Caco-2 (cell line): ENCODE data around the gene TIAM1. TPM values are rescaled to one million over a fixed set of nuclear protein-coding genes. Genes with fewer than 3 reads are reported as not detected.

Experiments used
- BruUV-seq: library from RNA; stranded (reverse); fragments of 400-500 nt; replicated peaks from 2 replicates; lab custom pipeline; 2021; lab: Mats Ljungman, UMichigan
- CTCF ChIA-PET: fragments of 300-600 bp; sonication (Branson Sonifier 250); formaldehyde crosslinking; loops from one replicate; lab custom pipeline; 2022; ENCODE audit warnings: antibody characterized with exemption; lab: Charles Lee
- POLR2A ChIA-PET: fragments of 300-600 bp; sonication (Branson Sonifier 250); formaldehyde crosslinking; loops from one replicate; lab custom pipeline; 2022; ENCODE audit warnings: antibody characterized with exemption; lab: Charles Lee
- DNase-seq, 2 experiments: peaks; one replicate each; pipeline versions ENCODE4 v3.0.0 to v3.0.0-alpha.2; 2020 to 2022
- H3K27me3 ChIP-seq: replicated peaks from 2 replicates; pipeline ENCODE4 v1.6.0; 2011; ENCODE audit warnings: low read length; ENCODE audit not compliant: control insufficient read depth, insufficient read depth
- H3K36me3 ChIP-seq: 2 replicates; pipeline ENCODE4 v1.5.1; 2011; ENCODE audit warnings: low read length; ENCODE audit not compliant: control insufficient read depth, insufficient read depth
- H3K4me1 ChIP-seq: fragments of 250-450 bp; sonication (Bioruptor Pico); 2 replicates; pipeline ENCODE4 v1.5.1; 2020; ENCODE audit warnings: mild to moderate bottlenecking
- H3K4me3 ChIP-seq: 2 replicates; pipeline ENCODE4 v1.5.1; 2011; ENCODE audit warnings: low read depth, mild to moderate bottlenecking, control low read depth, low read length
- H3K9me3 ChIP-seq: fragments of 250-450 bp; sonication (Bioruptor Pico); 2 replicates; pipeline ENCODE4 v1.5.1; 2020; ENCODE audit warnings: mild to moderate bottlenecking, moderate library complexity
- H3K27ac Mint-ChIP-seq: one replicate; pipeline ENCODE4 v1.8.0; 2022; ENCODE audit warnings: mixed read lengths; ENCODE audit not compliant: unreplicated experiment
- H3K27me3 Mint-ChIP-seq: one replicate; pipeline ENCODE4 v1.8.0; 2022; ENCODE audit warnings: mixed read lengths; ENCODE audit not compliant: insufficient read depth, unreplicated experiment
- H3K36me3 Mint-ChIP-seq: one replicate; pipeline ENCODE4 v1.8.0; 2022; ENCODE audit warnings: mild to moderate bottlenecking, mixed read lengths; ENCODE audit not compliant: insufficient read depth, unreplicated experiment
- H3K4me1 Mint-ChIP-seq: one replicate; pipeline ENCODE4 v1.8.0; 2022; ENCODE audit warnings: low read depth, mixed read lengths; ENCODE audit not compliant: unreplicated experiment
- H3K4me3 Mint-ChIP-seq: one replicate; pipeline ENCODE4 v1.8.0; 2022; ENCODE audit warnings: mild to moderate bottlenecking, moderate library complexity, mixed read lengths; ENCODE audit not compliant: unreplicated experiment
- H3K9me3 Mint-ChIP-seq: one replicate; pipeline ENCODE4 v1.8.0; 2022; ENCODE audit warnings: mixed read lengths; ENCODE audit not compliant: unreplicated experiment
- CTCF ChIP-seq, 2 experiments: fragments of 200-600 bp in 1 of 2; IDR thresholded peaks; 1 replicate in 1 of 2; 2 replicates in 1 of 2; pipeline versions ENCODE4 v1.5.1 to v1.8.0; 2011 to 2022; ENCODE audit warnings: antibody characterized with exemption in 1 of 2, control low read depth in 1 of 2, inconsistent platforms in 1 of 2, low read depth in 1 of 2, low read length in 1 of 2, mild to moderate bottlenecking in 1 of 2, moderate library complexity in 1 of 2; ENCODE audit not compliant: insufficient read depth in 1 of 2, severe bottlenecking in 1 of 2, unreplicated experiment in 1 of 2
- intact Hi-C: fragments of 100-400 bp; cut with micrococcal nuclease; formaldehyde crosslinking; loops from one replicate; pipeline ENCODE4 v1.10.0; 2022; ENCODE audit not compliant: unreplicated experiment
- total RNA-seq: library from RNA; stranded (reverse); gene quantifications from 2 replicates; pipeline ENCODE4 v1.2.3, GENCODE V29; 2022

Gene TIAM1
- total RNA-seq, 1 experiment from 2014 or later: 5.2 TPM

DNA sequence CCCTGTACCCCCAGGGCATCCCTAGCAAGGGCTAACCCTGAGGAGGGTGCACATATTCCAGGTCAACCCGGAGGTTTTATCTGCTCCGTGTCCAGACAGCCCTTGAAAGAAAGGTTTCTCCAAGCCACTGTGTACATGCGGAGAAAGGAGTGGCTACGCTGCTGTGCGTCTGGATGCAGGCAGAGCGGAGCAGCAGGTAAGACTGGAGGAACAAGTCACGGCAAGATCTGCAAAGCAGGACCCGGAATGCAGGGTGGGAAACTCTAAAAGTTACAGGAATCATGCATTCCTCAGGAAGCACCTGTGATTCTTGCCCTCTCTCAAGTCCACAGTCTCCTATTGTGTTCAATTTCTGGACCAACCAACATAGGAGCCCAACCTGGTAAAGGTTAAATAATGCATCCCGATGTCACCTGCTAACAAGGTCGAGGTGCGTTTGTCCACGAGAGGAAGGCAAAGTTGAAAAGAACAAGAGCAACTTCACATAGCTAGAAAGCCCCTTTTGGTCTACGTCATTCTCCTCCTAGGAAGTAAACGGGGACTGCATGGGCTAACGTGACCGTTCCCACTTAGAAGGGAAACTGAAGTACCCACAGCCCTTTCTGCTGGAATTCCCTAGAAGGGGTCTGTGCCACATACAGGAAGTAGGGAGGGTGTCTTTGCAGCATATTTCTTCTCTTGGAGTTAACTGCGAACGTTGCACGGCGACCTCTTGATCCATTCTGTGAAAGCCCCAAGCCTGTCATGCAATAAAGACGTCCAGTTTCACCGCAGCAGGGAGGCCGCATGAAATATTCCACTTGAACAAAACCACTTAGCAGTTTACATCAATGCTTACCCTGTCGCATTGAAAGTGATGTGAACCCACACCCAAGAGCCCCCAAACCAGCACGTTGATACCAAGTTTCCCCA is 5.8 kb downstream of the TIAM1 start:
- POLR2A ChIA-PET: no interaction called here
- no peaks in the 10 kb centered on the region for H3K36me3 Mint-ChIP-seq
- CTCF ChIA-PET: no interaction called here
- Histone ChIP-seq H3K9me3 (no peaks in the 10 kb centered on the region), H3K36me3 (no peaks in the 10 kb centered on the region), H3K4me1 (no peaks in the 10 kb centered on the region), H3K4me3 (no peak overlapping the region), H3K27me3 (no peaks in the 10 kb centered on the region)
- intact Hi-C loops: no loop called here
- no peaks in the 10 kb centered on the region for H3K9me3 Mint-ChIP-seq
- no peak overlapping the region for H3K27ac Mint-ChIP-seq
- H3K27me3 Mint-ChIP-seq: no peaks in the 10 kb centered on the region
- no peak overlapping the region for H3K4me3 Mint-ChIP-seq
- DNase-seq: no peak
- BruUV-seq: no TSS peak
- H3K4me1 Mint-ChIP-seq: no peaks in the 10 kb centered on the region
- no peak for TF ChIP-seq CTCF (IDR thresholded peaks at IDR 0.05; ENCODE audit: insufficient read depth in 1 of 2, low read depth in 1 of 2, low read length in 1 of 2, severe bottlenecking in 1 of 2, unreplicated experiment in 1 of 2)

DNA sequence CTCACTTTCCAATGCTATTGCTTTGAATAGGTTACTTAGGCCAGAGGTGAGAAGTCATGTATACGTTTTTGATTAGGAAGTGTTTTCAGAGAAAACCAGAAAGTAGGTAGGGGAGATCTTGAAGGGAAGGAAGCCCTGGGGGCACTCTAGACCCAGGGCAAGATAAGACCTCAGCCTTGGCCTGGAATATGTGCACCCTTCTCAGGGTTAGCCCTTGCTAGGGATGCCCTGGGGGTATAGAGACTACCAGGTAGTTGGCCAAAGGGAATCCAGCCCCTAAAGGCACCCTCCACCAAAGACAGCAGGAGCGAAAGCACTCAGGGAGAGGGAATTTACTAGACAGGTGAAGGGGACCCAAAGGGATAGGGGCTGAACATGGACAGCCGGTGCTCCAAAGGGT is 7.0 kb downstream of the TIAM1 start:
- Histone ChIP-seq H3K4me1 (no peaks in the 10 kb centered on the region), H3K4me3 (no peak overlapping the region), H3K9me3 (no peaks in the 10 kb centered on the region), H3K27me3 (no peaks in the 10 kb centered on the region), H3K36me3 (no peaks in the 10 kb centered on the region)
- no peak for TF ChIP-seq CTCF (IDR thresholded peaks at IDR 0.05; ENCODE audit: insufficient read depth in 1 of 2, low read depth in 1 of 2, low read length in 1 of 2, severe bottlenecking in 1 of 2, unreplicated experiment in 1 of 2)
- no peak overlapping the region for H3K4me3 Mint-ChIP-seq
- no TSS peak for BruUV-seq
- DNase-seq: no peak
- H3K9me3 Mint-ChIP-seq: no peaks in the 10 kb centered on the region
- H3K27ac Mint-ChIP-seq: no peak overlapping the region
- ChIA-PET CTCF (no interaction called here), POLR2A (no interaction called here)
- H3K27me3 Mint-ChIP-seq: no peaks in the 10 kb centered on the region
- H3K4me1 Mint-ChIP-seq: no peaks in the 10 kb centered on the region
- intact Hi-C loops: no loop called here
- no peaks in the 10 kb centered on the region for H3K36me3 Mint-ChIP-seq

DNA sequence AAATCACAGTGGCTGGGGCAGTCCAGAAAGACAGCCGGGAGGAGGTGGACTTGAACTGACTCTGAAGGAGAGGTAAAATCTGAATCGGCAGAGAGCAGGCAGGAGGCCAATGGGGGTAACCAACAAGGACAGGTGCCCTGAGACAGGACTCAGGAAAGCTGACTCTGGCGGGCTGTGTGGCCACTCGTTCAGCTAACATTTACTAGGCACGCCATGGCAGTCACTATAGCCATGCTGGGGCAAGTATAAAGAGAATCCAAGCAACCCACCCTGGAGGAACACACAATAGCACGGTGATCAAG is 7.4 kb downstream of the TIAM1 start:
- Mint-ChIP-seq H3K27me3 (no peaks in the 10 kb centered on the region), H3K36me3 (no peaks in the 10 kb centered on the region), H3K4me3 (no peak overlapping the region), H3K27ac (no peak overlapping the region), H3K9me3 (no peaks in the 10 kb centered on the region), H3K4me1 (no peaks in the 10 kb centered on the region)
- Histone ChIP-seq H3K4me3 (no peak overlapping the region), H3K4me1 (no peaks in the 10 kb centered on the region), H3K9me3 (no peaks in the 10 kb centered on the region), H3K36me3 (no peaks in the 10 kb centered on the region), H3K27me3 (no peaks in the 10 kb centered on the region)
- intact Hi-C loops: no loop called here
- no peak for TF ChIP-seq CTCF (IDR thresholded peaks at IDR 0.05; ENCODE audit: insufficient read depth in 1 of 2, low read depth in 1 of 2, low read length in 1 of 2, severe bottlenecking in 1 of 2, unreplicated experiment in 1 of 2)
- no TSS peak for BruUV-seq
- CTCF ChIA-PET: interaction anchor here (0.7 kb wide), 1 partner anchor 1249 kb away, joined by 3 read pairs; no protein-coding TSS in a partner anchor
- DNase-seq: no peak
- POLR2A ChIA-PET: no interaction called here
